Upper lobe of left lung (tissue), 6 donors: ENCODE results near the gene DLGAP1. TPM values are rescaled to one million over a fixed set of nuclear protein-coding genes. Genes with fewer than 3 reads are reported as not detected.

Experiments used
- ATAC-seq, 2 donors: fragments of 200-7000 bp; cut with Tn5 transposase; one replicate each; pipeline ENCODE4 v1.9.1; 2022; ENCODE audit warnings: mild to moderate bottlenecking in 2 of 2, moderate library complexity in 2 of 2; ENCODE audit not compliant: low FRiP score in 2 of 2
- DNase-seq, 2 donors: peaks; one replicate each; pipeline ENCODE4 v3.0.0-alpha.2; 2019 to 2020
- H3K27ac ChIP-seq, 4 donors: fragments of 200-600 bp; sonication (generic); one replicate each; pipeline ENCODE4 v1.5.1; 2016 to 2019
- H3K27me3 ChIP-seq, 4 donors: fragments of 200-600 bp; sonication (generic); one replicate each; pipeline ENCODE4 v1.5.1; 2017 to 2019
- H3K36me3 ChIP-seq, 4 donors: fragments of 200-600 bp; sonication (generic); one replicate each; pipeline ENCODE4 v1.5.1; 2016 to 2019
- H3K4me1 ChIP-seq, 4 donors: fragments of 200-600 bp; sonication (generic); one replicate each; pipeline ENCODE4 v1.5.1; 2018 to 2019
- H3K4me3 ChIP-seq, 4 donors: fragments of 200-600 bp; sonication (generic); one replicate each; pipeline ENCODE4 v1.5.1; 2017 to 2019; ENCODE audit warnings: mild to moderate bottlenecking in 2 of 4, moderate library complexity in 1 of 4
- H3K9me3 ChIP-seq, 4 donors: fragments of 200-600 bp; sonication (generic); one replicate each; pipeline ENCODE4 v1.5.1; 2018 to 2019
- EP300 ChIP-seq, 4 donors: sonication (generic); formaldehyde crosslinking; IDR thresholded peaks; one replicate each; pipeline ENCODE4 v1.5.1; 2017; ENCODE audit warnings: antibody characterized with exemption in 4 of 4, control low read depth in 2 of 4
- POLR2A ChIP-seq, 4 donors: fragments of 450-650 bp; IDR thresholded peaks; one replicate each; pipeline ENCODE4 v1.5.1; 2016 to 2017; ENCODE audit warnings: antibody characterized with exemption in 4 of 4, mild to moderate bottlenecking in 2 of 4
- POLR2AphosphoS5 ChIP-seq, 2 donors: sonication (generic); formaldehyde crosslinking; IDR thresholded peaks; one replicate each; pipeline ENCODE4 v1.5.1; 2017; ENCODE audit warnings: antibody characterized with exemption in 2 of 2
- WGBS, 2 donors: methylation state at CpG; one replicate each; pipeline ENCODE4 v1.1.5; 2017 to 2018; 5-methylcytosine and 5-hydroxymethylcytosine counted together
- total RNA-seq, 6 donors: library from RNA; depleted of rRNA in 4 of 6; stranded (reverse); fragments of >200 nt in 4 of 6; gene quantifications; one replicate each; pipeline versions ENCODE4 v1.1.0 to v1.2.1, GENCODE V29; 2016 to 2021
- TF ChIP-seq, protein P1 (sequence below), 6 experiments: fragments of 450-650 bp in 4 of 6; fragments of 200-600 bp in 2 of 6; sonication (generic) in 2 of 6; IDR thresholded peaks; one replicate each; pipeline ENCODE4 v1.5.1; 2016 to 2019; ENCODE audit warnings: antibody characterized with exemption in 6 of 6
- donor health status: DM: no; HTN: no; CAD: no; lungs with moderate emphysema.
- donor health status: DM: no; HTN: yes; CAD: no; lungs with severe emphysema.

DLGAP1 gene
- total RNA-seq, 6 donors from 2014 or later: 2.1 to 4.6 (median 3.6) TPM

DNA sequence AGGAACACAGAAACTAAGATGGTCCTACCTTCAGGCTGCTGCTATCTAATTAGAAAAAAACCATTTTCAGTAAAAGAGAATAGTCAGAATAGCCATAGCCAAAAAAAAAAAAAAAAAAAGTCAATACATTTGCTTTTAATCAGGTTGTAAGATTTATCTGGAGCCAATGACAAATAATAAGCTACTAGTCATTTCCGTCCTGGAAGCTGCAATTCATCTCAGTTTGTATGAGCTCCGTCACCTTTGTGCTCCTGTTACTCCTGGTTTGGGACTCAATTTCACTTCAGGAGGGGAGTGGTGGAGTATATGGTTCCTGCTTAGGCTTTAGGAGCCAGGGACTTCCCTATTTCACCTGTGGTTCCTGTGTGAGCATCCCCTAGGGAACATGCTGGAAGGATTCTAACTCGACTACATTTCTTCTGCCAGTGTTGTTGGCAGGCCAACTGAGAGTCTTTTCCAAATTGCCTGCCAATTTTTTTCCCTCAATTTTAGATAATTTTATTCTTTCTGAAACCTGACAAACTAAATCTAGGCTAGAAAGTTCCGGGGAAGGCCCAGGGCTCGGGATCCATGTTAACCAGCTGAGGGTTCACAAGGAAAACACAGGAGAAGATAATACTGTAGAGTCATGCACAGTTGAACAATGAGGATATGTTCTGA lies 481.8 kb downstream of the DLGAP1 start:
- no peak overlapping the region for H3K4me3 ChIP-seq
- TF ChIP-seq, protein P1, sequence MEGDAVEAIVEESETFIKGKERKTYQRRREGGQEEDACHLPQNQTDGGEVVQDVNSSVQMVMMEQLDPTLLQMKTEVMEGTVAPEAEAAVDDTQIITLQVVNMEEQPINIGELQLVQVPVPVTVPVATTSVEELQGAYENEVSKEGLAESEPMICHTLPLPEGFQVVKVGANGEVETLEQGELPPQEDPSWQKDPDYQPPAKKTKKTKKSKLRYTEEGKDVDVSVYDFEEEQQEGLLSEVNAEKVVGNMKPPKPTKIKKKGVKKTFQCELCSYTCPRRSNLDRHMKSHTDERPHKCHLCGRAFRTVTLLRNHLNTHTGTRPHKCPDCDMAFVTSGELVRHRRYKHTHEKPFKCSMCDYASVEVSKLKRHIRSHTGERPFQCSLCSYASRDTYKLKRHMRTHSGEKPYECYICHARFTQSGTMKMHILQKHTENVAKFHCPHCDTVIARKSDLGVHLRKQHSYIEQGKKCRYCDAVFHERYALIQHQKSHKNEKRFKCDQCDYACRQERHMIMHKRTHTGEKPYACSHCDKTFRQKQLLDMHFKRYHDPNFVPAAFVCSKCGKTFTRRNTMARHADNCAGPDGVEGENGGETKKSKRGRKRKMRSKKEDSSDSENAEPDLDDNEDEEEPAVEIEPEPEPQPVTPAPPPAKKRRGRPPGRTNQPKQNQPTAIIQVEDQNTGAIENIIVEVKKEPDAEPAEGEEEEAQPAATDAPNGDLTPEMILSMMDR (IDR thresholded peaks at IDR 0.05): no peak
- no peak for TF ChIP-seq POLR2AphosphoS5 (IDR thresholded peaks at IDR 0.05)
- TF ChIP-seq POLR2A (IDR thresholded peaks at IDR 0.05): no peak
- no peak for TF ChIP-seq EP300 (IDR thresholded peaks at IDR 0.05)
- H3K9me3 ChIP-seq: no peaks in the 10 kb centered on the region
- ATAC-seq: no peak
- WGBS, 2 donors: 74 to 80% methylated on average over 5 of the region's 5 CpGs
- DNase-seq: no peak
- no peak overlapping the region for H3K27ac ChIP-seq
- H3K27me3 ChIP-seq: no peaks in the 10 kb centered on the region
- H3K36me3 ChIP-seq: no peaks in the 10 kb centered on the region
- no peaks in the 10 kb centered on the region for H3K4me1 ChIP-seq

GRCh38 chr18:3972291-3972930 lies 482.7 kb downstream of the DLGAP1 start:
- no peaks in the 10 kb centered on the region for H3K27me3 ChIP-seq
- H3K36me3 ChIP-seq: no peaks in the 10 kb centered on the region
- TF ChIP-seq, protein P1 (IDR thresholded peaks at IDR 0.05): no peak
- TF ChIP-seq POLR2AphosphoS5 (IDR thresholded peaks at IDR 0.05): no peak
- 92% methylated on average over 6 of the region's 6 CpGs for WGBS, 2 donors
- no peak for ATAC-seq
- no peaks in the 10 kb centered on the region for H3K9me3 ChIP-seq
- H3K4me3 ChIP-seq: no peak overlapping the region
- no peak for DNase-seq
- H3K4me1 ChIP-seq: no peaks in the 10 kb centered on the region
- H3K27ac ChIP-seq: no peak overlapping the region

DNA sequence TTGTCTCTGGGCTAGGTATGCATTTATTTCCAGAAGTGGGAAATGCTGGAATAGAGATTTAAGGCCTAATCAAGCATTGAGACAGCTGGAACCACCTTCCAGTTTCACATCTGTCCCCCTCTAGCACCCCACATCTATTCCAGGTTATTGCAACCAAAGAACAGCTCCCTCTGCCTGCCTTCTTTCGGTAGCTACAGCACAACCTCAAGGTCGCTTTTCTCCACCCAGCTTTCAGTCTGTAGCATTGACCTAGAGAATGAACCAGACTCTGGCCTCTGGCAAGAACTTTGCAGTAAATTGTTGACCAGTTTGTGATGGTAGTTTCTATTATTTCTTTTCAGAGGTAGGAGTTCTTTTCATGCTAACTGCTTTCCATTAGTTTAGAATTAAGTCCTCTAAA lies 484.2 kb downstream of the DLGAP1 start:
- Histone ChIP-seq H3K4me3 (no peak overlapping the region), H3K27ac (no peak overlapping the region)

DNA sequence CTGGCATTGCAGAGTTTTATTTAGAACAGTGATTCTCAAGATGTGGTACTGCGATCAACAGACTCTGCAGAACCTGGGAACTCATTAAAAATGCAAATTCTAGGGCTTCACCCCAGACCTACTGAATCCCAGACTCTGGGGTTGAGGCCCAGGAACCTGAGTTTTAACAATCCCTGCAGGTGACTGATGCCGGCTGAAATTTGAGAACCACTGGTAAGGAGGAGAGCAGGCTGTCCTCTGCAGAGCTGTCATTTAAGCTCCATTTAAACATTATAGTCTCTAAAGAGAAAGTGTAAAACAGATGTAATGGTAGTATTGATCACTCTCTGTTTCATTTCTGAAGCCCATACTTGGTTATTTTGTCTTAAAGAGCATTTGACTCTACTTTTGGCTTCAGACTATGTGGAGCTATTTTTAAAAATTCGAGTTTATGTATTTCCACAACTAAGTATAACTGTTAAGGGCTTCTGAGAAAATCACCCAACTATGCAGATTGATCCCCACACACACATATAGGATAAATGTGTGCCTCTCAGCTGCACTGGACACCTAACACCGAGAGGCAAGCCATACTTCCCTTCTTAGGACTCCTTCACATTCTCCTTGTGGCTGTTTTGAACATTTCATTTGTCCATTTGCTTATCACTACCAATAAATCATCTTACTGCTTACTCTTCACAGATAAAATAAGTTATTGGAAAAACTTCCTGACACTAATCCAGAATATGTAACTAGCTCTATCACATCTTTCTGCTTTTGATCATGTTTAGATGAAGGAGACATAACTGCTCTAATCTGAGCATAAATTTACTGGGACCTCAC lies 487.5 kb downstream of the DLGAP1 start:
- no peak for DNase-seq
- TF ChIP-seq EP300 (IDR thresholded peaks at IDR 0.05) (no peak), POLR2A (IDR thresholded peaks at IDR 0.05) (no peak), POLR2AphosphoS5 (IDR thresholded peaks at IDR 0.05) (no peak)
- TF ChIP-seq, protein P1 (IDR thresholded peaks at IDR 0.05): no peak
- Histone ChIP-seq H3K4me3 (no peak overlapping the region), H3K27ac (no peak overlapping the region), H3K27me3 (no peaks in the 10 kb centered on the region), H3K4me1 (no peaks in the 10 kb centered on the region), H3K9me3 (no peaks in the 10 kb centered on the region), H3K36me3 (no peaks in the 10 kb centered on the region)
- ATAC-seq: no peak
- WGBS, 2 donors: 69 to 79% methylated on average over 4 of the region's 4 CpGs

More for the DNA sequence above, 484.2 kb downstream of the DLGAP1 start:
- WGBS, 2 donors: 57 to 80% methylated on average over 2 of the region's 2 CpGs
- DNase-seq: no peak
- no peaks in the 10 kb centered on the region for H3K27me3 ChIP-seq
- no peaks in the 10 kb centered on the region for H3K9me3 ChIP-seq
- no peaks in the 10 kb centered on the region for H3K36me3 ChIP-seq
- no peak for ATAC-seq
- TF ChIP-seq POLR2AphosphoS5 (IDR thresholded peaks at IDR 0.05) (no peak), EP300 (IDR thresholded peaks at IDR 0.05) (no peak), POLR2A (IDR thresholded peaks at IDR 0.05) (no peak)
- TF ChIP-seq, protein P1 (IDR thresholded peaks at IDR 0.05): no peak
- H3K4me1 ChIP-seq: no peaks in the 10 kb centered on the region
